ENCODE measurements around the gene ENDOV.

The ENDOV gene

DNA sequence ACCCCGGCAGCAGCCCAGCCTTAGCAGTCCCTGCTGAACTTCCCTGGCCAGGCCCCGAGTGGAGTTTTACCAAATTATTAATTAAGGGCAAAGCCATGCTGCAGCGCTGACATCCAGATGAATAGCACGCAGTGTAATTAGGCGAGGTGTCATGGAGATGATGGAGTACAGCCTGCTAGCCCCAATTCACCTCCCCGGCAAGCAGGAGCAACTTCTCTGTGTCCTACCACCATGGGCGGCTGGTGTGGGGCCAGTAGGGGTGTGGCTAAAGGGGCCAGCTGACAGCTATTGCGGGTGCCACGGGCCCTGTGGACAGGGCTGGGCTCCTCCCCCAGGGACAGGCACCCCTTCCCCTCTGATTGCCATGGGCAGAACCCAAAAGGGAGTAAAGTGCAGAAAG lies 24.5 kb downstream of the ENDOV start:
- TF ChIP-seq POLR2A (IDR thresholded peaks at IDR 0.05; ENCODE audit: low read length) (no peak), GATA1 (IDR thresholded peaks at IDR 0.05; ENCODE audit: low read depth, low read length) (no peak)
- DNase-seq = no peak

DNA sequence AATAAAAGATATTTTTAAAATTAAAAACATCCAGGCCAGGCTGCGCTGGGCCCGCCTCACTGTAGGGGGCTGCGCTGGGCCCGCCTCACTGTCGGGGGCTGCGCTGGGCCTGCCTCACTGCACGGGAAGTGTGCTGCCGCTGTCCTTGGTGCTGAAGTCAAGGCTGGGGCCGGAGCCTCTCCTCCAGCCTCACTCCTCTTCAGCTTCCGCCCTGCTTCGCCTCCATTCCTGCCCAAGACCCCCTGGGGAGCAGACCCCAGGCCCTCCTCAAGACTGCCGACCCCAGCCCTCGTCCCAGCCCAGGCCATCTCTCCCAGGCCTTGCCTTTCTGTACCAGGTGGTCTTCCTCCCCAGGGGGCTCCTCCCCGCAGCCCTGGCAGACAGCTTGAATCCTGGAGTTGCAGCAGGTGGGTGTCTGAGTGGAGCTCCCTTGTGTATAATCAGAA lies 26.2 kb downstream of the ENDOV start:
- DNase-seq = peak; percentile 61 to 71
- no peak for TF ChIP-seq GATA1 (IDR thresholded peaks at IDR 0.05; ENCODE audit: low read depth, low read length)
- no peak for TF ChIP-seq POLR2A (IDR thresholded peaks at IDR 0.05; ENCODE audit: low read length)

DNA sequence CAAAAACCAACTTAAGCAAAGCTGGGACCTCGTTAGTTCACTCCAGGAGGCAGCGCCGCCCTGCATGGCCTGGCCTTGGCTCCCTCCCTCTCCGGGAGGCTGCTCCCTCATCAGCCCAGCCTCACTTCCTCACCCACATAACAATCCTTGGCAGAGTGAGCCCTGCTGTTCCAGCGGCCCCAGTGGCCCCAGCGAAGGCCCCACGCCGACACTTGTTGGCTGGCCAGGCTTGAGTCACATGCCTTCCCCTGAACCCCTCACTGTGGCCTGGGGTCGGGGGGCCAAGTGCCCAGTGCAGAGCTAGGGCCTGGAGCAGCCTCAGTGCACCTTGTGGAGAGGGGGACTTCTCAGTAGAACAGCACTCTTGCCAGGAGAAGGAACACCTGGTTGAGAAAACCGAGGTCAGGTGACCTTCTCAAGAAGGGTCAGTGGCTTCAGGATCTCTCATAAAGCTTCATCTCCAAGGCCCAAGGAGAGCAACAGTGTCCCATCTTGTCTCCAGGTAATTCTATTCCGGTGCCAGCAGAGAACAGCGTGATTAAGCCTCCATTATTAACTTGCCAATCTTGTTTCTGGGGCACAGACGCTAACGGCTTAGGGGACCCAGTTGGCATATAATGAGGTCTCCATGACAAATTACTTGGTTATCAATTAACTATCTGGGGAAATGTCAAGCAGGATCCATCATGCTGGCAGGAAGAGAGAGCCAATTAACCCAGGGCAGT lies 26.8 kb downstream of the ENDOV start:
- no peak for TF ChIP-seq POLR2A (IDR thresholded peaks at IDR 0.05; ENCODE audit: low read length)
- TF ChIP-seq GATA1 (IDR thresholded peaks at IDR 0.05; ENCODE audit: low read depth, low read length) = no peak
- no peak for DNase-seq

DNA sequence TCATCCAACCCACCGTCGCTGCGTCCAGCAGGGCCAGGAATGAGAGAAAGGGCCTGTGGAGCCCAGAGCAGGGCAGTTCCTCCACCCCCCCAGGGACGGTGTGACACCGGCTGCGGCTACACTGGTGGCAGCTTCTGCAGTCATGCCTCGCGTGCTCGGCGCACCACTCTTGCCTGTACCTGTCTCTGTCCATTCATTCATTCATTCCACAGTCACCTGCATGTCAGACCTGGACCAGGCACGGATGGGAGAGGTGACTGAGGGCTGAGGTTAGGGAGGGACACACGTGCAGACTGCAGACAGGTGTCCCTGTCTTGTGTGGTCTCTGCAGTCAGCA lies 27.3 kb downstream of the ENDOV start:
- DNase-seq = no peak
- TF ChIP-seq GATA1 (IDR thresholded peaks at IDR 0.05; ENCODE audit: low read depth, low read length) (no peak), POLR2A (IDR thresholded peaks at IDR 0.05; ENCODE audit: low read length) (no peak)

DNA sequence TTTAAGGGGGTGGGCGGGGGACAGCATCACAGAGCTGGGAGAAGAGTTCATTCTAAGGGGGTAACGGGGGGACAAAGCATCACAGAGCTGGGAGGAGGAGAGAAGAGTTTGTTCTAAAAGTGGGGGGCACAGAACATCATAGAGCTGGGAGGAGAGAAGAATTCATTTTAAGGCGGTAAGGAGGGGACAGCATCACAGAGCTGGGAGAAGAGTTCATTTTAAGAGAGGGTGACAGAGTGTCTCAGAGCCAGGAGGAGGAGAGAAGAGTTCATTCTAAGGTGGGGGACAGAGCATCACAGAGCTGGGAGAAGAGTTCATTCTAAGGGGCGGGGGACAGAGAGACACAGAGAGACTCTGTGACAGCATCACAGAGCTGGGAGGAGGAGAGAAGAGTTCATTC lies 27.8 kb downstream of the ENDOV start:
- DNase-seq = no peak
- TF ChIP-seq GATA1 (IDR thresholded peaks at IDR 0.05; ENCODE audit: low read depth, low read length) (no peak), POLR2A (IDR thresholded peaks at IDR 0.05; ENCODE audit: low read length) (no peak)

DNA sequence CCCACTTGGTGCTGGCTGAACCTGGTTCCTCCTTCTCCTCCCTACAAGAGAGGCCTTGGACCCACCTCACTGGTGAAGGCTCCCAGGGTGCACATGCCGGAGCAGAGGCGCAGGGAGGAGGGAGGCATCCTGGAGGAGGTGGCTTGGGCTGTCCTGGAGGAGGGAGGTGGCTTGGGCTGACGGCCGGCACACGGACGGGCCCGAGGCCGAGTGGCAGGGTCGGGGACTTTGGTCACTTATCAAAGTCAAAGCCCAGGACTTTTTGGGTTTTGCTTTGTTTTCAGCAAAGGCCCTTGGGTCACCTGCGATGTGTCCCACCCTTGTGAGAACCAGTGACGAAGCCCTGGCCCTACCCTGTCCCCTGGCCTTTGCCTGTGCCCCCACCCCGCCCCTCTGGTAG lies 28.5 kb downstream of the ENDOV start:
- TF ChIP-seq POLR2A (IDR thresholded peaks at IDR 0.05; ENCODE audit: low read length) (no peak), GATA1 (IDR thresholded peaks at IDR 0.05; ENCODE audit: low read depth, low read length) (no peak)
- DNase-seq = no peak

DNA sequence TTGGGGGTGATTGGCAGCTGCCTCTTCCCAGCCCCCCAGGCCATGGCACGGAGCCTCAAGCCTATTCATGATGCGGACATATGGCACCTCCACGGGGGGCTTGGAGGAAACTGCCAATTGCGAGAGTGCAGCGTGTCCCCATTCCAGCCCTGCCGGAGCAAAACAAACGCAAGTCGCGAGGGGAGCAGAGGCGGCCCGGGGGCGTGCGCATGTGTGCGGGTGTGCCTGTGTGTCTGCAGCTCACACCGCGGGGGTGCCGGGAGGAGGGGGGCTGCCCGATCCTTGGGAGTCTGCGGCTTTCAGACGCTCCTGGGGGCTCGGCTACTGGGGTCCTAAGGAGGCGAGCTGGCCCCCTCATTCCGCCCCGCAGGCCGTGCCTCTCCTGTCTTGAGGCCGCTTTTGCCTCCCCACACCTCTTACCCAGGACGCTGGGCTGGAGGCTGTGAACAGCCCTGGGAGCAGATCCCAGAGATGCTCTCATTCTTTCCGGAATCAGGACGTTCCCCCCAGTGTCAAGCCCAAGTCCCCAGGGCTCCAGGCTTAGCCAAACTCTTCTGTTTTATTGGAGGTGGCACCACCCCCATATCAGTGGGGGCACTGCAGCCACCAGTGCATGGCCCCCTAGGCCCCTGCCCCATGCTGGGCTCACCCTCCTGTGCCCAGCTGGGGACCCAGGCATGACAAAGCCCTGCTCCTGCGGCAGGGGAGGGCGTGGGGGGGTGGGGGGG lies 29.1 kb downstream of the ENDOV start:
- TF ChIP-seq POLR2A (IDR thresholded peaks at IDR 0.05; ENCODE audit: low read length) (no peak), GATA1 (IDR thresholded peaks at IDR 0.05; ENCODE audit: low read depth, low read length) (no peak)

DNA sequence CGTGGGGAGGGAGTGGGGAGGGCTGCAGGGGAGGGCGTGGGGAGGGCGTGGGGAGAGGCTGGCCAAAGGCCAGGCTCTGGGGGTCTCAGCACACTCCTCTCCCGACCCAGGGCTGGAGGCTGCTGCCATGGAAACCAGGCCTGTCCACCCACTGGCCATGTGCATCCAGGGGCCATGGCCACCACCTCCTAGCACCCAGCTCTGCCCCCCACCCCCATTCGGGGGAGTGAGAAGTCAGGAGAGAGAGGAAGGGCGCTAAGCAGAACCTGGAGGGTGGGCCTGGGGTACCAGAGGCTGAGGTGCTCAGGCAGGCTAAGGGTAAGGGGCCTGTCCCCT lies 29.6 kb downstream of the ENDOV start:
- no peak for DNase-seq

More for the DNA sequence above, 29.1 kb downstream of the ENDOV start:
- DNase-seq = no peak

DNA sequence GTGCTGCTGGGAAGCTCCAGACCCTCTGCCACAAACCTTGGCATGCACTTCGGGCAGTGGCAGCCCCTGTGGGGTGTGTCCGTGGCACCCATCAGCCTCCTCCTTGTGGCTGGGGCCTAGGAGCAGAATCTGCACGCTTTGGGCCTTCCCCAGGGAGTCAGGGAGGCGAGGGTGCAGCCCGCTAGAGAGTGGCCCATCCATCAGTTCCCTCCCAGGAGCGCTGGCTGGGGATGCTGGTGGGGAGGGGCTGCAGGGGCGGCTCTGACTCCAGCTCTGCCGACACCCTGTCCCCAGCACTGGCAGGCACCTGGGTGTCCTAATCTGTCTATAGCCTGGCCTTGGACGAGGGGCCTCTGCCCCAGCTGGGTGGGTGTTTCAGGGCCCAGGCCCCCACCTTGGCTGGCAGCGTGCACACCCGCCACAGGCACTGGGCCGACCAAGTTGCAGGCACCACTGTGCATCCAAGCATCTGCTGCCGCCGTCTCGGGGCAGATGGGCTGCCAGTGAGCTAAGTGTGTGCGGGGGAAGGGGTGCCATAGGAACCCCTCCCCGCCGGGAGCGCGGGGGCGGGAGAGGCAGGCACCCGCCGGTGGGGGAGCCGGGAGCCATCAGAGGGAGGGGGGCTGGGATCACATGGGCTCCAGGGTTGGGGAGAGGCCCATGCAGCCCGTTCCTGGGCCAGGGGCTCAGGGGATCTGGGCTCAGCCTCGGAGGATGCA lies 30.2 kb downstream of the ENDOV start:
- no peak for TF ChIP-seq GATA1 (IDR thresholded peaks at IDR 0.05; ENCODE audit: low read depth, low read length)
- TF ChIP-seq POLR2A (IDR thresholded peaks at IDR 0.05; ENCODE audit: low read length) = no peak
- DNase-seq = no peak

More for the DNA sequence above, 29.6 kb downstream of the ENDOV start:
- no peak for TF ChIP-seq POLR2A (IDR thresholded peaks at IDR 0.05; ENCODE audit: low read length)
- no peak for TF ChIP-seq GATA1 (IDR thresholded peaks at IDR 0.05; ENCODE audit: low read depth, low read length)

DNA sequence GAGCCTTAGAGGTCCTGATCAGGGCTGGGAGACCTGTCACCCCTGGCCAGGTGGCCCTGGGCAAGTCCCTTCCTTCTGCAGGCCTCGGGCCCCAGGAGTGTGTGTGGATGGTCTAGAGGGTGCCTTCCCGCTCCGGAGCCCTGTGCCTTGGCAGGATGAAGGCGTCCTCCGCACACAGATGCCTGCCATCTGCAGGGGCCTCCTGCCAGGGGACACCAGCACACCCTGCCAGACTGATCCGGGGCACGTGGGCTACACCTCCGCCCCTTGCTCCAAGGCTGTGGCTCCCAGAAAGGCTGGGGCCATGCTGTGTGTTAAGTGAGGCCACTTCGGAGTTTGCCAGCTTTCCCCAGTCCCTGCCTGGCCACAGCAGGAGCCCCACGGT lies 30.8 kb downstream of the ENDOV start:
- DNase-seq = no peak
- TF ChIP-seq GATA1 (IDR thresholded peaks at IDR 0.05; ENCODE audit: low read depth, low read length) (no peak), POLR2A (IDR thresholded peaks at IDR 0.05; ENCODE audit: low read length) (no peak)

DNA sequence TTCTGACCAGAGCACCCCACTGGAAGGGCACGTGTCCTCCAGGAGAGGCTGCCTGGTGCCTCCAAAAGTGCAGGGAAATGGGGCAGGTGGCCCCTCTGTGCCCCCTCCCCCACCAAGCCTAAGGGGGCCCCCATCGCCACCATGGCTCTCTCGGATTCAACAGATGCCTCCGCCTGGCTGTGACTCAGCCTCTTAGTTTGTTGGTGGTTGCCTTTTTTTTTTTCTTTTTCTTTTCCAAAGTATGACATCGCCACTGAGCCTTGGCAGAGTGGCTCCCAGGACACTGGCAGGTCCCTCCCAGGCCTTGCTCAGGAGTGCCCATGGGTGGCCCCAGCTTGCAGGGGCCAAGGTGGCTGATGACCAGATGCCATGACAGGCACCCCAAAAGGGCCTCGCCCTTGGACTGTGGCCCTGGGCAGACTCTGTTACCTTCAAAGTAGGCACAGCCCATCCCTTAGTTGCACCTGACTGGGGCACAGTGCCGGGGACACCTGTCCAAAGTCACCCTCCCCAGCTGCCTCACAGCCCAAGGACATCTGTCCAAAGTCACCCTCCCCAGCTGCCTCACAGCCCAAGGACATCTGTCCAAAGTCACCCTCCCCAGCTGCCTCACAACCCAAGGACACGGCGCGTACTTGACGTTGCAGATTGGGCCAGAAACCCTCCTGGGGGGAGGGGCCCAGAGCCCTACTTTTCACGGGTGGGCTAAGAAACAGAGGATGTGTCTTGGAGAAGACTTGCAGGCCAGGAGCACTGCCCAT lies 31.9 kb downstream of the ENDOV start:
- DNase-seq = no peak

DNA sequence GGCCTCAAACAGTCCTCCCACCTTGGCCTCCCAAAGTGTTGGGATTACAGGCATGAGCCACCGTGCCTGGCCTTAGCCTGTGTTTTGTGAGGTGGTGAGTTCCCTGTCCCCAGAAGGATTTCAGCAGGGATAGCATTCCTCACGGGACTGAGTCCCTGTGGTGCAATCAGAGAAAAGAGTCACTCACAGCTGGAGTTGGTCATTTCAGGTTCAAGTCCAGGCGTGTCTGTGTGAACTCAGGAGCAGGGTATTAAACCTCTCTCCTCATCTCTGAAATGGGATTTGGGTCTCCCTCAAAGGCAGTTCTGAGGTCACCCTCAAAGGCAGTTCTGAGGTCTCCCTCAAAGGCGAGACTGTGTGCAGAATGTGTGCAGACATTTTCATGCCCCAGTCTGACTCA lies 32.8 kb downstream of the ENDOV start:
- DNase-seq = no peak
- TF ChIP-seq GATA1 (IDR thresholded peaks at IDR 0.05; ENCODE audit: low read depth, low read length) (no peak), POLR2A (IDR thresholded peaks at IDR 0.05; ENCODE audit: low read length) (no peak)

More for the DNA sequence above, 31.9 kb downstream of the ENDOV start:
- TF ChIP-seq GATA1 (IDR thresholded peaks at IDR 0.05; ENCODE audit: low read depth, low read length) (no peak), POLR2A (IDR thresholded peaks at IDR 0.05; ENCODE audit: low read length) (no peak)

DNA sequence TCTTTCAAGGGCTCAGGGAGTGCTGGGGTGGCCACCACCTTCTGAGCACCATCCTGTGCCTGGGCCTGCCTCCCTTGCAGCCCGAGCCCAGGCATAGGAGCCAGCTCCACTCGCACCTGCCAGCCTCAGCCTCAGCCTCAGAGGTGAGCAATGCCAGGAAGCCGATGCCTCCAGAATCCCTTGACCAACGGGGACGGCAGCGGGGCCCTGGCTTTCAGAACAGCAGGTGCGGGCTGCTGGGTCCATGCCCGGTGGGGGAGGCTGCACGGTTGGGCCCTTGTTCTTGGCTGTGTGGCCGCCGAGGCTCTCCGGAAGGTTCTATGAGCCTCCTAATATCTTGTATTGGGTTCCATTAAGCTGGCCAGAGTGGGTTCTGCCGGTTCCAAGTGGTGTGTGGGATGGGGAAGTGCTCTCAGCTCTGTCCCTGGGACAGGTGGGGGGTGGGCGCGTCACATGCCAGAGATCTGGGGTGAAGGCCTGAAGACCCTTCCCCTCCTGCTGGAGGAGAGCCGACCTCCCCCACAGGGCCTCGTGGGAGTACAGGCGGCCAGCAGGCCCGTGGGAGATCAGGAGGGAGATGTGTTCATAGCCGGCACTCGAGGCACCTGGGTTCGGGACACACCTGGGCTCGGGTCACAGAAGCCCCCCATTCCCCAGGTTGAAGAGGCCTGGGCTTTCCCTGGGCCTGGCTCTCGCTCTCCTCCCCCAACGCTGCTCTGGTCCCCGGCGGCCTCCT lies 34.4 kb downstream of the ENDOV start:
- TF ChIP-seq GATA1 (IDR thresholded peaks at IDR 0.05; ENCODE audit: low read depth, low read length) (no peak), POLR2A (IDR thresholded peaks at IDR 0.05; ENCODE audit: low read length) (no peak)
- no peak for DNase-seq

Measured in erythroblast (primary cell).